SK-N-SH treated with all-trans-retinoic acid at 6 μM for 48 hours (cell line): Measurements from ENCODE around the gene DVL1.

Experiments used
- ATAC-seq: fragments of 200-7000 bp; cut with Tn5 transposase; 3 replicates; pipeline ENCODE4 v1.9.1; 2020; ENCODE audit warnings: mild to moderate bottlenecking, moderate library complexity
- ARNTL ChIP-seq: fragments of 450-650 bp; formaldehyde crosslinking; IDR thresholded peaks from 2 replicates; pipeline ENCODE4 v1.5.0; 2020; ENCODE audit warnings: low read depth, mild to moderate bottlenecking, moderate library complexity, borderline replicate concordance
- CSDC2 ChIP-seq: fragments of 250-450 bp; sonication (Bioruptor Pico); IDR thresholded peaks from 2 replicates; pipeline ENCODE4 v1.5.0; 2020; ENCODE audit warnings: mild to moderate bottlenecking, moderate library complexity
- CSRNP3 ChIP-seq: fragments of 250-450 bp; sonication (Bioruptor Pico); IDR thresholded peaks from 2 replicates; pipeline ENCODE4 v1.5.1; 2021; ENCODE audit warnings: mild to moderate bottlenecking, moderate library complexity
- ESRRG ChIP-seq: fragments of 250-450 bp; sonication (Bioruptor Pico); IDR thresholded peaks from 2 replicates; pipeline ENCODE4 v1.6.1; 2021; ENCODE audit warnings: mild to moderate bottlenecking
- GLIS3 ChIP-seq: fragments of 250-450 bp; sonication (Bioruptor Pico); IDR thresholded peaks from 2 replicates; pipeline ENCODE4 v1.5.0; 2020; ENCODE audit warnings: mild to moderate bottlenecking, moderate library complexity
- ISL1 ChIP-seq: fragments of 250-450 bp; sonication (Bioruptor Pico); IDR thresholded peaks from 2 replicates; pipeline ENCODE4 v2.1.2; 2022; ENCODE audit warnings: mild to moderate bottlenecking, moderate library complexity
- OSR1 ChIP-seq: fragments of 250-450 bp; sonication (Bioruptor Pico); IDR thresholded peaks from 2 replicates; pipeline ENCODE4 v1.8.0; 2022; ENCODE audit warnings: moderate library complexity, mild to moderate bottlenecking, inconsistent platforms
- PATZ1 ChIP-seq: fragments of 250-450 bp; sonication (Bioruptor Pico); IDR thresholded peaks from 2 replicates; pipeline ENCODE4 v1.8.0; 2020; ENCODE audit warnings: mild to moderate bottlenecking, moderate library complexity, borderline replicate concordance
- RARB ChIP-seq: fragments of 250-450 bp; sonication (Bioruptor Pico); IDR thresholded peaks from 2 replicates; pipeline ENCODE4 v1.8.0; 2021; ENCODE audit warnings: mild to moderate bottlenecking, moderate library complexity
- SNAI2 ChIP-seq: fragments of 250-450 bp; sonication (Bioruptor Pico); IDR thresholded peaks from 2 replicates; pipeline ENCODE4 v1.5.0; 2020; ENCODE audit warnings: mild to moderate bottlenecking, moderate library complexity
- TCF4 ChIP-seq: fragments of 250-450 bp; sonication (Bioruptor Pico); IDR thresholded peaks from 2 replicates; pipeline ENCODE4 v1.8.0; 2021; ENCODE audit warnings: mild to moderate bottlenecking, moderate library complexity, borderline replicate concordance
- TOX ChIP-seq: fragments of 250-450 bp; sonication (Bioruptor Pico); IDR thresholded peaks from 2 replicates; pipeline ENCODE4 v1.8.0; 2021; ENCODE audit warnings: mild to moderate bottlenecking, moderate library complexity, borderline replicate concordance
- ZC3H10 ChIP-seq: fragments of 250-450 bp; sonication (Bioruptor Pico); IDR thresholded peaks from 2 replicates; pipeline ENCODE4 v1.5.1; 2021; ENCODE audit warnings: mild to moderate bottlenecking, moderate library complexity
- ZFP3 ChIP-seq: fragments of 250-450 bp; sonication (Bioruptor Pico); IDR thresholded peaks from 2 replicates; pipeline ENCODE4 v1.5.0; 2020; ENCODE audit warnings: mild to moderate bottlenecking, moderate library complexity
- ZFP30 ChIP-seq: fragments of 450-650 bp; formaldehyde crosslinking; IDR thresholded peaks from 2 replicates; pipeline ENCODE4 v1.5.0; 2022; ENCODE audit warnings: mild to moderate bottlenecking, moderate library complexity
- ZNF565 ChIP-seq: fragments of 450-650 bp; formaldehyde crosslinking; conservative IDR thresholded peaks from 2 replicates; pipeline ENCODE4 v1.5.0; 2020; ENCODE audit warnings: low read depth, mild to moderate bottlenecking, moderate library complexity
- ZNF70 ChIP-seq: fragments of 450-650 bp; formaldehyde crosslinking; IDR thresholded peaks from 2 replicates; pipeline ENCODE4 v1.5.0; 2020; ENCODE audit warnings: mild to moderate bottlenecking, moderate library complexity
- ZNF8 ChIP-seq: fragments of 450-650 bp; formaldehyde crosslinking; IDR thresholded peaks from 2 replicates; pipeline ENCODE4 v1.5.0; 2020; ENCODE audit warnings: mild to moderate bottlenecking, moderate library complexity
- TF ChIP-seq, protein P1 (sequence below): fragments of 250-450 bp; sonication (Bioruptor Pico); IDR thresholded peaks from 2 replicates; pipeline ENCODE4 v1.8.0; 2021; ENCODE audit warnings: low read depth, mild to moderate bottlenecking, moderate library complexity, borderline replicate concordance
- TF ChIP-seq, protein P2 (sequence below): fragments of 250-450 bp; sonication (Bioruptor Pico); IDR thresholded peaks from 2 replicates; pipeline ENCODE4 v1.5.0; 2020; ENCODE audit warnings: mild to moderate bottlenecking, moderate library complexity
- TF ChIP-seq, protein P3 (sequence below): fragments of 250-450 bp; sonication (Bioruptor Pico); IDR thresholded peaks from 2 replicates; pipeline ENCODE4 v1.5.1; 2020; ENCODE audit warnings: low read depth, mild to moderate bottlenecking, moderate library complexity

Gene DVL1

GRCh38 chr1:1393014-1393413, 43.8 kb upstream of the DVL1 start:
- no peak for TF ChIP-seq SNAI2
- TF ChIP-seq TOX (CRISPR knock-in tag), result no peak
- TF ChIP-seq, protein P1, sequence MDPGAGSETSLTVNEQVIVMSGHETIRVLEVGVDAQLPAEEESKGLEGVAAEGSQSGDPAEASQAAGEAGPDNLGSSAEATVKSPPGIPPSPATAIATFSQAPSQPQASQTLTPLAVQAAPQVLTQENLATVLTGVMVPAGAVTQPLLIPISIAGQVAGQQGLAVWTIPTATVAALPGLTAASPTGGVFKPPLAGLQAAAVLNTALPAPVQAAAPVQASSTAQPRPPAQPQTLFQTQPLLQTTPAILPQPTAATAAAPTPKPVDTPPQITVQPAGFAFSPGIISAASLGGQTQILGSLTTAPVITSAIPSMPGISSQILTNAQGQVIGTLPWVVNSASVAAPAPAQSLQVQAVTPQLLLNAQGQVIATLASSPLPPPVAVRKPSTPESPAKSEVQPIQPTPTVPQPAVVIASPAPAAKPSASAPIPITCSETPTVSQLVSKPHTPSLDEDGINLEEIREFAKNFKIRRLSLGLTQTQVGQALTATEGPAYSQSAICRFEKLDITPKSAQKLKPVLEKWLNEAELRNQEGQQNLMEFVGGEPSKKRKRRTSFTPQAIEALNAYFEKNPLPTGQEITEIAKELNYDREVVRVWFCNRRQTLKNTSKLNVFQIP, result no peak
- TF ChIP-seq ARNTL, result no peak
- no peak for TF ChIP-seq PATZ1
- TF ChIP-seq, protein P2, sequence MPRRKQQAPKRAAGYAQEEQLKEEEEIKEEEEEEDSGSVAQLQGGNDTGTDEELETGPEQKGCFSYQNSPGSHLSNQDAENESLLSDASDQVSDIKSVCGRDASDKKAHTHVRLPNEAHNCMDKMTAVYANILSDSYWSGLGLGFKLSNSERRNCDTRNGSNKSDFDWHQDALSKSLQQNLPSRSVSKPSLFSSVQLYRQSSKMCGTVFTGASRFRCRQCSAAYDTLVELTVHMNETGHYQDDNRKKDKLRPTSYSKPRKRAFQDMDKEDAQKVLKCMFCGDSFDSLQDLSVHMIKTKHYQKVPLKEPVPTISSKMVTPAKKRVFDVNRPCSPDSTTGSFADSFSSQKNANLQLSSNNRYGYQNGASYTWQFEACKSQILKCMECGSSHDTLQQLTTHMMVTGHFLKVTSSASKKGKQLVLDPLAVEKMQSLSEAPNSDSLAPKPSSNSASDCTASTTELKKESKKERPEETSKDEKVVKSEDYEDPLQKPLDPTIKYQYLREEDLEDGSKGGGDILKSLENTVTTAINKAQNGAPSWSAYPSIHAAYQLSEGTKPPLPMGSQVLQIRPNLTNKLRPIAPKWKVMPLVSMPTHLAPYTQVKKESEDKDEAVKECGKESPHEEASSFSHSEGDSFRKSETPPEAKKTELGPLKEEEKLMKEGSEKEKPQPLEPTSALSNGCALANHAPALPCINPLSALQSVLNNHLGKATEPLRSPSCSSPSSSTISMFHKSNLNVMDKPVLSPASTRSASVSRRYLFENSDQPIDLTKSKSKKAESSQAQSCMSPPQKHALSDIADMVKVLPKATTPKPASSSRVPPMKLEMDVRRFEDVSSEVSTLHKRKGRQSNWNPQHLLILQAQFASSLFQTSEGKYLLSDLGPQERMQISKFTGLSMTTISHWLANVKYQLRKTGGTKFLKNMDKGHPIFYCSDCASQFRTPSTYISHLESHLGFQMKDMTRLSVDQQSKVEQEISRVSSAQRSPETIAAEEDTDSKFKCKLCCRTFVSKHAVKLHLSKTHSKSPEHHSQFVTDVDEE (CRISPR knock-in tag), result no peak
- TF ChIP-seq OSR1 (CRISPR knock-in tag), result no peak
- TF ChIP-seq ISL1 (CRISPR knock-in tag), result no peak
- TF ChIP-seq ZFP3 (CRISPR knock-in tag), result no peak
- no peak for TF ChIP-seq TCF4 (CRISPR knock-in tag)
- no peak for TF ChIP-seq CSDC2 (CRISPR knock-in tag)
- TF ChIP-seq GLIS3, result no peak
- ATAC-seq, result no peak

DNA sequence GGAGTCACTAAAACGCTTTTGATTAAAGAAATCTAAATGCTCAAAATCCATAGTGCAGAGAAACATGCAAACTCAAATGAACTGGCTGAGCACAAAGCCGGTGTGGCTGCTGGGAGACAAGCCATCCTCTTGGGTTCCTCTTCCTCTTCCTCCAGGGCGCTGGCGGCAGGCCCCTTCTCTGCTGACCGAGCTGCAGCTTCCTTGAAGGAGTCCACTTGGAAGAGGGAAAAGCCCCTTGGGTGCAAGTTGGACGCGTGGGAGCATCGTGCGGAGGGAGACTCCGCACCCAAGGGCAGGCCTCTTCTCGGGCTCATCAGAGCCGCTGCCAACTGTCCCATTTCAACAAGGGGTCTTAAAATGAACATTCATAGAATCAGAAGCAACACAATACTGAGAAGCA, 42.0 kb upstream of the DVL1 start:
- no peak for TF ChIP-seq TOX (CRISPR knock-in tag)
- no peak for TF ChIP-seq ZC3H10 (CRISPR knock-in tag)
- TF ChIP-seq ZNF565 (CRISPR knock-in tag), result no peak
- ATAC-seq, result no peak

- no peak for ATAC-seq
- no peak for TF ChIP-seq ZFP3 (CRISPR knock-in tag)
- TF ChIP-seq ZNF70 (CRISPR knock-in tag), result no peak
- TF ChIP-seq CSRNP3, result no peak
- TF ChIP-seq GLIS3, result no peak
These were observed 41.5 kb upstream of the DVL1 start for GRCh38 chr1:1390675-1391074.

GRCh38 chr1:1388078-1388472, 38.9 kb upstream of the DVL1 start:
- no peak for ATAC-seq
- TF ChIP-seq ZNF8 (CRISPR knock-in tag) (no peak), ZFP30 (CRISPR knock-in tag) (no peak), ESRRG (CRISPR knock-in tag) (no peak), CSRNP3 (no peak), ZC3H10 (CRISPR knock-in tag) (no peak), ZFP3 (CRISPR knock-in tag) (no peak), ARNTL (no peak), RARB (CRISPR knock-in tag) (no peak), ISL1 (CRISPR knock-in tag) (no peak), ZNF70 (CRISPR knock-in tag) (no peak)
- TF ChIP-seq, protein P3, sequence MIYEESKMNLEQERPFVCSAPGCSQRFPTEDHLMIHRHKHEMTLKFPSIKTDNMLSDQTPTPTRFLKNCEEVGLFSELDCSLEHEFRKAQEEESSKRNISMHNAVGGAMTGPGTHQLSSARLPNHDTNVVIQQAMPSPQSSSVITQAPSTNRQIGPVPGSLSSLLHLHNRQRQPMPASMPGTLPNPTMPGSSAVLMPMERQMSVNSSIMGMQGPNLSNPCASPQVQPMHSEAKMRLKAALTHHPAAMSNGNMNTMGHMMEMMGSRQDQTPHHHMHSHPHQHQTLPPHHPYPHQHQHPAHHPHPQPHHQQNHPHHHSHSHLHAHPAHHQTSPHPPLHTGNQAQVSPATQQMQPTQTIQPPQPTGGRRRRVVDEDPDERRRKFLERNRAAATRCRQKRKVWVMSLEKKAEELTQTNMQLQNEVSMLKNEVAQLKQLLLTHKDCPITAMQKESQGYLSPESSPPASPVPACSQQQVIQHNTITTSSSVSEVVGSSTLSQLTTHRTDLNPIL (CRISPR knock-in tag), result no peak
- TF ChIP-seq, protein P2 (CRISPR knock-in tag), result no peak
